ENCODE results near the gene CSTPP1.
A peak's percentile ranks its signal among the peaks of the same experiment; 100 is the strongest.

The CSTPP1 gene, protein sequence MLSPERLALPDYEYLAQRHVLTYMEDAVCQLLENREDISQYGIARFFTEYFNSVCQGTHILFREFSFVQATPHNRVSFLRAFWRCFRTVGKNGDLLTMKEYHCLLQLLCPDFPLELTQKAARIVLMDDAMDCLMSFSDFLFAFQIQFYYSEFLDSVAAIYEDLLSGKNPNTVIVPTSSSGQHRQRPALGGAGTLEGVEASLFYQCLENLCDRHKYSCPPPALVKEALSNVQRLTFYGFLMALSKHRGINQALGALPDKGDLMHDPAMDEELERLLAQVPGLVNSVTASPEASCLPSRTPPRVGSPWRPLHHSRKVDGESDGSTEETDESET

GRCh38 chr11:46936138-46937110, at the start of gene CSTPP1:
CSTPP1 (plus strand) TSS chr11:46936761; CDS start chr11:46936806, 45 bp downstream.
- DNase-seq (ENCODE audit: low read depth): peak; percentile 87

DNA sequence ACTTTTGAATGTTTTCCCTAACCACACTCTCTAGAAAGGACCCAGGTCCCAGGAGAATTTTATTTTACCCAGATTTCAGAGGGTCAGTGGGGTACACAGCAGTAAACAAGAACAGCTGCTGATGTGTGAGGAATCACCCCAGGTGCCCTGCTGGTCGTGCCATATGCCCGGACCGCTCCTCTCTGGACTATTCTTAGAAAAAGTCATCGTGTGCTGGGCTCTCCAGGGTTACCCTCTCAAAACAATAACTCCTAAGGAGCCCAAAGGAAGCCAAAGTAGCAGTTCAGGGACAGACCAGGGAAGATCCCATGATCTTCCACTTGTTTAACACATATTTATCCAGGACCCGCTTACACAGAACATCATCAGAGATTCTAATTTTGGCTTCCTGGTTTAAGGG, 47.9 kb upstream of the CSTPP1 start:
- no peak for DNase-seq (ENCODE audit: low read depth)

DNA sequence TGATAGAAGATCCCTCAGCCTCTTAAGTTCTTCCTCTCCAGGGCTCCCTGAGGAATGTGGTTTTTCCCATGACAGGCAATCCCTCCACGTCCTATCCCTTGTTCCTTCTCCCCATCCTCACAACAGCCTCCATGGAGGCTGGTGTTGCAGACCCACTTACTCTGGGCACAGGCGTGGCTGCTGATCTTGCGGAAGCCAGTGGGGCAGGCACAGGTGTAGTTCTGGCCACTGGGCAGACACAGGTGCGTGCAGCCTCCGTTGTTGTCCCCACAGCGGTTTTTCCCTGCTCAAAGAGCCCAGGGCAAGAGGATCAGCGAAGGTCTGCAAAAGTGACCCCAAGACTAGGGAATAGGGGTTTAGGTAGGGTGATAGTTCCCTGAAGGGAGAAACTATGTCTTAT, 47.3 kb upstream of the CSTPP1 start:
- no peak for DNase-seq (ENCODE audit: low read depth)

- DNase-seq (ENCODE audit: low read depth): peak; percentile 45
Measured at GRCh38 chr11:46889689-46890475, 46.7 kb upstream of the CSTPP1 start.

DNA sequence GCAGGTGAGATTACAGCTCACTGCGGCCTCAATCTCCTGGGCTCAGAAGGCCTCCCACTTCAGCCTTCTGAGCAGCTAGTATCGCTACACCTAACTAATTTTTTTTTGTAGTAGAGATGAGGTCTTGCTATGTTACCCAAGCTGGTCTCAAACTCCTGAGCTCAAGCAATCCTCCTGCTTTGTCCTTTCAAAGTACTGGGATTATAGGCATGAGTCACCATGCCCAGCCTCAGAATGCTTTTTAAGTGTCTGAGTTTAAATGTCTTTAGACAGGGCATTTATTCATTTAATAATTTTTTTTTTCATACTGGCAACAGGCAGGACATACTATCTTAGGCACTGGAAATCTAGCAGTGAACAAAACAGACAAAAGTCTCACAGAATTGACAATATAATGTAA, 45.9 kb upstream of the CSTPP1 start:
- no peak for DNase-seq (ENCODE audit: low read depth)

DNA sequence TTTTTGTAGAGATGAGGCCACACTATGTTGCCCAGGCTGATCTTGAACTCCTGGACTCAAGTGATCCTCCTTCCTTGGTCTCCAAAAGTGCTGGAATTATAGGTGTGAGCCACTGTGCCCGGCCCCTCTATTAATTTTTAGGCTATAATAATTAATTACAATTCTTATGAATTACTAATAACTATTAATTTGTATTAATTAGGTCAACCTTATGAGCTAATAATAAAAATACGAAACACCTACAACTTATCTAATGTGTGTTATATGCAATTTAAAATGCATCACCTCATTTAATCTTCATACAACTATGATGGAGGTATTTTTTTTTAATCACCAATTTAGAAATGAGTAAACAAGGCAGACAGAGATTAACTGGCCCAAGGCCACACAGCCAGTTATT, 44.5 kb upstream of the CSTPP1 start:
- DNase-seq (ENCODE audit: low read depth): no peak

- no peak for DNase-seq (ENCODE audit: low read depth)
Measured at GRCh38 chr11:46892838-46893237, 43.7 kb upstream of the CSTPP1 start.

- no peak for DNase-seq (ENCODE audit: low read depth)
Measured at GRCh38 chr11:46894506-46894905, 42.1 kb upstream of the CSTPP1 start.

- no peak for DNase-seq (ENCODE audit: low read depth)
Measured at GRCh38 chr11:46894961-46895360, 41.6 kb upstream of the CSTPP1 start.

- DNase-seq (ENCODE audit: low read depth): no peak
Measured at GRCh38 chr11:46895821-46896220, 40.7 kb upstream of the CSTPP1 start.

DNA sequence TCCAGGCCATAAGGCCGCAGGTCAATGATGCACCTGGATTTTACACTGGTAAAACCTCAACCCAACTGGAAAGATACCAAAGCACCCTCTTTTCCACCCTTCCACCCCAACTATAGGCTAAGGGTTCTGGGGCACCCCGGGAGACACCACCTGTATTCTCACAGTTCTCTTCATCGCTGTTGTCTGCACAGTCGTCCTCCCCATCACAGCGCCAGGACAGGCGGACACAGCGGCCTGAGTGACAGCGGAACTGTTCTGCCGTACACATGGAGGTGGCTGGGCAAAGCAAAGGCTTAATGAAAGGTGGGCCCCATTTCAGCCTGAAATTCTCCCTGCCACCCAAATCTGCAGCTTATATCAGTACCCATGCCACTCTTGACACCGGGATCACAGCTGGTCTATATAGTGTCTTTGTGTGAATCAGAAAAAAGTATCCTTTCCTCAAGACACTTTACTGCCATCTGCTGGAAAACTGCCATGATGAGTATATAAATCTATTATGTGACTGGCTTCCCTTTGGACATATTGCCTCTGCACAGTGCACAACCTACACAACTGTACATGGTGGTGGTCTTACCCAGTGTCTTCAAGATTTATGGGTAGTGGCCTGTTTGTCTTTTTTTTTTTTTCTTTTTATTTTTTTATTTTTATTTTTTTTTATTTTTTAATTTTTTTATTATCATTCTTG, 39.7 kb upstream of the CSTPP1 start:
- no peak for DNase-seq (ENCODE audit: low read depth)

- DNase-seq (ENCODE audit: low read depth): no peak
Measured at GRCh38 chr11:46898396-46899095, 38.0 kb upstream of the CSTPP1 start.

DNA sequence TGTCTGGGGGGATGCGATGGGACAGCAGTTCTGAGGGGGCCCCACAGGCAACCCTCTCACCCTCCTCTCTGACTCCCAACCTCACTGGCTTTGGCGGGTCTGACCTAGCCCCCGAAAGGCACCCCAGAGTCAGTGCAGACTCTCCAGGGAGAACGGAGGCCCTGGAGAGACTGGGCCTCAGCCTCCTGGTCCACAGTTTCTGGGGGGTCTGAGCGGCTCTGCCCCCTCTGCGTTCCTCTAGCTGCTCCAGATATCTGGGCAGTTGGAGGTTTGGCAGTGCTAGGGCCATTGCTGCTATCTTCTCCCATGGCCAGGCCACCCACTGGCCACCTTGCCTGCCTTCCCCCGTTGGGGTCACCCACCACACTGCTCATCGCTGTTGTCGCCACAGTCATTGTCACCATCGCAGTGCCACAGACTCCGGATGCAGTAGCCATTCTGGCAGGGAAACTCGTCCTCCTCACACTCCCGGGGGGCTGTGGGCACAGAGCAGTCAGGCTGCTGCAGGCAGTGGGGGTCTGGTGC, 37.0 kb upstream of the CSTPP1 start:
- DNase-seq (ENCODE audit: low read depth): no peak

DNA sequence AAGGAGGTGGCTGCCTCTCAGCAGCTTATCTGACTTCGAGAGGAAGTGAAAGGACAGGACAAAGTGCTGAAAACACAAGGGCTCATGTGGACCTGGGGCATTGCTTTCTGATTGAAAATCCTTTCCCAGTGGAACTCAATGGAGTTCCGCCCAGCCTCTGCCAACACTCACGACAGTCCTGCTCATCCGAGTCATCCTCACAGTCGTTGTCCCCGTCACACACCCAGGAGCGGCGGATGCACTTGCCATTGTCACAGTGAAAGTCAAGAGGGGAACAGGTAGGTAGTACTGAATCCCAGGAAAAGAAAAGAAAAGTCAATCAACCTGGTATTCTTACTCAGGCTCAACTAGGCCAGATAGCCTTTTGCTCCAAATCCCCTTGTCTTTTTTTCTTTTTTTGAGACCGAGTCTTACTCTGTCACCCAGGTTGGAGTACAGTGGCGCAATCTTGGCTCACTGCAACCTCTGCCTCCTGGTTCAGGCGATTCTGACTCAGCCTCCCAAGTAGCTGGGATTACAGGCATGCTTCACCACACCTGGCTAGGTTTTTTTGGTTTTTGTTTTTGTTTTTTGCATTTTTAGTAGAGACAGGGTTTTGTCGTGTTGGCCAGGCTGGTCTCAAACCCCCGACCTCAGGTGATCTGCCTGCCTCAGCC, 36.3 kb upstream of the CSTPP1 start:
- DNase-seq (ENCODE audit: low read depth): no peak

- no peak for DNase-seq (ENCODE audit: low read depth)
Measured at GRCh38 chr11:46901156-46901555, 35.4 kb upstream of the CSTPP1 start.

DNA sequence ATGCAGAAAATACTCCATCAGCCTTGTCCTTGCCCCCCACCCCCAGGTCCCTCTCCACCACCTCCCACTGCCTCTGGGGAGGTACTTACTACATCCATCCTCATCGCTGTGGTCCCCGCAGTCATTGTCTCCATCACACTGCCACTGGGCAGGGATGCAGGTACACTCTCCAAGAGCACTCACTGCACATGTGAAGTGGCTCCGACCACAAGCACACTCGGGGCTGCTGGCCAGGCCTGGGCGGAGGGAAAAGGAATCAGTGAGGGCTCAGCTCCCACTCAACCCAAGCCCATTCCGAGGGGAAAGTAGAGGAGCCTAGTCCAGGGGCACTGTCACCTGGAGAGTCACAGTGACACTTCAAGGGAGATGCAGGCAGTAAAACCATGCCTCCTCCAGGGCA, 33.9 kb upstream of the CSTPP1 start:
- DNase-seq (ENCODE audit: low read depth): no peak

GRCh38 chr11:46903846-46904245, 32.7 kb upstream of the CSTPP1 start:
- DNase-seq (ENCODE audit: low read depth): no peak

DNA sequence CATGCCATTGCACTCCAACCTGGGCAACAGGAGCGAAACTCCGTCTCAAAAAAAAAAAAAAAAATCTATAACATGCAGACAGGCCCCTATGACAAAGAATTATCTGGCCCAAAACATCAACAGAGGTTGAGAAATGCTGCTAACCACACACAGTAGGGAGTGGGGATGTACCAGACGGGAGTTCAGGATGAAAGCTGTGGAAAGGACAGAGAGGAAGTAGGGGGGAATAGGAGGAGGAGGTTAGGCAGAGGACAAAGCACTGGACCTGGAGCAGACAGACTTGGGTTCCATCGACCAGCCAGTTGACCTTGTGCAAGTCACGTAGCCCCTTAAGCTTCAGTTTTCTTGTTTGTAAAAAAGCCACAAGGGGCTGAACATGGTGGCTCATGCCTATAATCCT, 30.8 kb upstream of the CSTPP1 start:
- no peak for DNase-seq (ENCODE audit: low read depth)

GRCh38 chr11:46906609-46907041, 29.9 kb upstream of the CSTPP1 start:
- DNase-seq (ENCODE audit: low read depth): no peak

- DNase-seq (ENCODE audit: low read depth): no peak
Measured at GRCh38 chr11:46907606-46908005, 29.0 kb upstream of the CSTPP1 start.

Data from activated T-helper 1 cell treated with Interleukin-2 at 50 U/mL for 16 hours (primary cell).